ENCODE measurements around the gene SUGP2. TPM values are rescaled to one million over a fixed set of nuclear protein-coding genes. Genes with fewer than 3 reads are reported as not detected.

SUGP2 gene
- total RNA-seq, 1 donor from 2014 or later, result 29.5 TPM

- peaks cover 1% of the 10 kb centered on the region for H3K36me3 ChIP-seq (ENCODE audit: control insufficient read depth, insufficient read depth, low read length)
These were observed 16.1 kb upstream of the SUGP2 start for GRCh38 chr19:19049406-19049805.

GRCh38 chr19:19043881-19044280 lies 10.6 kb upstream of the SUGP2 start:
- H3K4me3 ChIP-seq (ENCODE audit: low read depth, low read length), result no peak overlapping the region
- no peaks in the 10 kb centered on the region for H3K27me3 ChIP-seq (ENCODE audit: control insufficient read depth, insufficient read depth, low read length)
- no peak for DNase-seq (ENCODE audit: low read depth)
- no peak for TF ChIP-seq CTCF (IDR thresholded peaks at IDR 0.05; ENCODE audit: insufficient read depth, low read length, poor library complexity, severe bottlenecking)
- H3K36me3 ChIP-seq (ENCODE audit: control insufficient read depth, insufficient read depth, low read length), result no peaks in the 10 kb centered on the region

More at GRCh38 chr19:19049406-19049805, 16.1 kb upstream of the SUGP2 start:
- no peak overlapping the region for H3K4me3 ChIP-seq (ENCODE audit: low read depth, low read length)
- no peaks in the 10 kb centered on the region for H3K27me3 ChIP-seq (ENCODE audit: control insufficient read depth, insufficient read depth, low read length)
- no peak for TF ChIP-seq CTCF (IDR thresholded peaks at IDR 0.05; ENCODE audit: insufficient read depth, low read length, poor library complexity, severe bottlenecking)
- no peak for DNase-seq (ENCODE audit: low read depth)

GRCh38 chr19:19043481-19043880 lies 10.2 kb upstream of the SUGP2 start:
- TF ChIP-seq CTCF (IDR thresholded peaks at IDR 0.05; ENCODE audit: insufficient read depth, low read length, poor library complexity, severe bottlenecking), result no peak
- Histone ChIP-seq H3K4me3 (ENCODE audit: low read depth, low read length) (no peak overlapping the region), H3K36me3 (ENCODE audit: control insufficient read depth, insufficient read depth, low read length) (no peaks in the 10 kb centered on the region), H3K27me3 (ENCODE audit: control insufficient read depth, insufficient read depth, low read length) (no peaks in the 10 kb centered on the region)
- DNase-seq (ENCODE audit: low read depth), result no peak

GRCh38 chr19:19042732-19043280 lies 9.5 kb upstream of the SUGP2 start:
- Histone ChIP-seq H3K4me3 (ENCODE audit: low read depth, low read length) (no peak overlapping the region), H3K36me3 (ENCODE audit: control insufficient read depth, insufficient read depth, low read length) (no peaks in the 10 kb centered on the region), H3K27me3 (ENCODE audit: control insufficient read depth, insufficient read depth, low read length) (no peaks in the 10 kb centered on the region)
- TF ChIP-seq CTCF (IDR thresholded peaks at IDR 0.05; ENCODE audit: insufficient read depth, low read length, poor library complexity, severe bottlenecking), result no peak
- DNase-seq (ENCODE audit: low read depth), result no peak

- TF ChIP-seq CTCF (IDR thresholded peaks at IDR 0.05; ENCODE audit: insufficient read depth, low read length, poor library complexity, severe bottlenecking), result no peak
These were observed 7.1 kb upstream of the SUGP2 start for GRCh38 chr19:19040417-19040816.

GRCh38 chr19:19039901-19040300 lies 6.6 kb upstream of the SUGP2 start:
- H3K36me3 ChIP-seq (ENCODE audit: control insufficient read depth, insufficient read depth, low read length), result no peaks in the 10 kb centered on the region
- no peak for TF ChIP-seq CTCF (IDR thresholded peaks at IDR 0.05; ENCODE audit: insufficient read depth, low read length, poor library complexity, severe bottlenecking)
- H3K4me3 ChIP-seq (ENCODE audit: low read depth, low read length), result no peak overlapping the region

More at GRCh38 chr19:19040417-19040816, 7.1 kb upstream of the SUGP2 start:
- no peak for DNase-seq (ENCODE audit: low read depth)
- Histone ChIP-seq H3K27me3 (ENCODE audit: control insufficient read depth, insufficient read depth, low read length) (no peaks in the 10 kb centered on the region), H3K4me3 (ENCODE audit: low read depth, low read length) (no peak overlapping the region), H3K36me3 (ENCODE audit: control insufficient read depth, insufficient read depth, low read length) (no peaks in the 10 kb centered on the region)

More at GRCh38 chr19:19039901-19040300, 6.6 kb upstream of the SUGP2 start:
- H3K27me3 ChIP-seq (ENCODE audit: control insufficient read depth, insufficient read depth, low read length), result no peaks in the 10 kb centered on the region
- no peak for DNase-seq (ENCODE audit: low read depth)

Measured in kidney epithelial cell (primary cell).